ENCODE measurements around the gene RARRES1. TPM values are rescaled to one million over a fixed set of nuclear protein-coding genes. Genes with fewer than 3 reads are reported as not detected.

Gene RARRES1
- total RNA-seq, 1 experiment from 2014 or later, result not detected

Other genes with a start within 250 kb of the RARRES1 start
- 34.9 and 70.0 TPM in 2 replicates for gene MLF1, start 161.3 kb downstream of the RARRES1 start, total RNA-seq (2014; rRNA removed; shearing (Covaris generic))
- 58.9 and 71.7 TPM in 2 replicates for gene GFM1, start 87.9 kb downstream of the RARRES1 start, total RNA-seq (2014; rRNA removed; shearing (Covaris generic))
- gene LXN, start 59.8 kb downstream of the RARRES1 start, total RNA-seq (2014; rRNA removed; shearing (Covaris generic)), result not detected in 2 replicates
- 73.3 and 90.1 TPM in 2 replicates for gene MFSD1, start 69.6 kb upstream of the RARRES1 start, total RNA-seq (2014; rRNA removed; shearing (Covaris generic))

All from Daoy (cell line).